ENCODE results near the gene NPHP1. TPM values are rescaled to one million over a fixed set of nuclear protein-coding genes. Genes with fewer than 3 reads are reported as not detected.

The NPHP1 gene
- 1.2 and 3.4 TPM in 2 replicates for total RNA-seq

GRCh38 chr2:110204408-110205385, at the start of gene NPHP1:
NPHP1 (minus strand) TSS chr2:110205013; CDS start chr2:110204968, 45 bp downstream.

DNA sequence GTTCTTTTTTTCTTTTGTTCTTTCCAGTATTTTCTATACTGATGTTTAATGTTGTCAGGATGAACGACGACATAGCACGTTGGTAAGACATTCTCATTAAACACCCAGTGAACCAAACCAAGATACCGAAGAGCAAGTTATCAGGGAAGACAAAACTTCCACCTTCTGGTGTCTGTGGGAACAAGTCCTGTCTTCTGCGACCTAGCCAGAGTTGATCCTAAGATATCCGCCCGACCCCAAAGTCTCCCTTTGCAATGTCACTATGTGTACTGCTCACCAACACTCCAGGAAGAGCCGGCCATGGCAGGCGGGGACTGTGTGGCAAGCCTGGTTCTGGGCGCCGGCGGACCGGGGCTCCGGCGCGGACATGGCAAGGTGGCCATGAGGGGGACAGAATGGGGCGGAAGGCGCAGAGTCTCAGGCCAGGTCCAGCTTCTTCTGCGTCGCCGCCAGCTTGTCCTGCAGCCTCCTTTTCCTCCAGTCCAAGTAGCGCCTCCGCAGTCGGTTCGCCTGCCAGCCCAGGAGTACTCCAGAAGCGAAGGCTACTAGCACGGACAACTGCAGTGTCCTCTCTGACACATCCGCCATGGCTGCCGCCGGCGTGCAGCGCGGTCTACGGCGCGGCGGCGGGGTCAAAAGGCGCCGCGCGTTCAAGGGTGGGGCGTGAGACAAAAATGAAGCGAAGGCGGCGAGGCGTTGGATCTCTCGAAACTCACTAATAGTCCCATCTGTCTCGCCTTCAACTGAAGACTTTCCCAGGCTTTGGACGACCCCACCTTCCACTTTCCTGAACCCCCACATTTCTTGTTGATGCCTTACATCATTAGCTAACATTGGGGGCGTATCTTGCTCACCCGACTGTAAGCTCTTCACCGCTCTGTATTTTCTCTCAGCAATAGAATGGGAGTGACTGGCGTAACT, 7.4 kb upstream of the NPHP1 start, which contains the start of gene MTLN:
Gene MTLN (minus strand): TSS at position 610 of the 921 bp plus-strand sequence. CDS start 22 bp downstream, at position 588.

GRCh38 chr2:110115291-110116032, 89.4 kb downstream of the NPHP1 start, which contains the start of gene MALL:
MALL (minus strand) TSS chr2:110115822; CDS start chr2:110115792, 30 bp downstream.

Other genes starting within 250 kb of the NPHP1 start
- 41.7 and 67.1 TPM in 2 replicates for gene MALL, start 89.2 kb downstream of the NPHP1 start, total RNA-seq
- 65.1 and 85.9 TPM in 2 replicates for gene MTLN, start 7.5 kb upstream of the NPHP1 start, total RNA-seq